HUES48 (cell line): ENCODE measurements around the gene ATP2A3.

Experiments used
- H3K27ac ChIP-seq: one replicate; pipeline ENCODE4 v1.7.0; 2013; ENCODE audit warnings: low read depth, low read length, inconsistent platforms
- H3K27me3 ChIP-seq: 2 replicates; pipeline ENCODE4 v1.6.1; 2013; ENCODE audit warnings: mild to moderate bottlenecking, low read length; ENCODE audit not compliant: control insufficient read depth, insufficient read depth
- H3K36me3 ChIP-seq: 2 replicates; pipeline ENCODE4 v1.6.1; 2013; ENCODE audit warnings: low read length; ENCODE audit not compliant: control insufficient read depth, insufficient read depth
- H3K4me1 ChIP-seq: 2 replicates; pipeline ENCODE4 v1.6.1; 2013; ENCODE audit warnings: mild to moderate bottlenecking, low read length; ENCODE audit not compliant: control insufficient read depth, insufficient read depth
- H3K4me3 ChIP-seq: 2 replicates; pipeline ENCODE4 v1.5.1; 2013; ENCODE audit warnings: mild to moderate bottlenecking, low read depth, low read length
- H3K9ac ChIP-seq: 2 replicates; pipeline ENCODE4 v1.6.1; 2013; ENCODE audit warnings: mild to moderate bottlenecking, low read depth, low read length, moderate library complexity
- H3K9me3 ChIP-seq: 2 replicates; pipeline ENCODE4 v1.6.1; 2013; ENCODE audit warnings: low read length; ENCODE audit not compliant: control insufficient read depth, insufficient read depth

The ATP2A3 gene

GRCh38 chr17:3964203-3965117 lies at the start of gene ATP2A3:
ATP2A3 (minus strand) TSS chr17:3964437; CDS start chr17:3964291, 146 bp downstream.
- Histone ChIP-seq H3K9me3 (no peaks in the 10 kb centered on the region), H3K4me3 (peak within 1 kb of the TSS; percentile 65), H3K9ac (0 out of 2 replicates have a peak within 1 kb of the TSS, but pooled peaks have one; percentile 10), H3K27ac (no peak within 1 kb of the TSS), H3K27me3 (peaks cover 19% of the 10 kb centered on the region), H3K4me1 (peaks cover 24% of the 10 kb centered on the region; the same call in 1 of the 2 replicates), H3K36me3 (no peaks in the 10 kb centered on the region)

DNA sequence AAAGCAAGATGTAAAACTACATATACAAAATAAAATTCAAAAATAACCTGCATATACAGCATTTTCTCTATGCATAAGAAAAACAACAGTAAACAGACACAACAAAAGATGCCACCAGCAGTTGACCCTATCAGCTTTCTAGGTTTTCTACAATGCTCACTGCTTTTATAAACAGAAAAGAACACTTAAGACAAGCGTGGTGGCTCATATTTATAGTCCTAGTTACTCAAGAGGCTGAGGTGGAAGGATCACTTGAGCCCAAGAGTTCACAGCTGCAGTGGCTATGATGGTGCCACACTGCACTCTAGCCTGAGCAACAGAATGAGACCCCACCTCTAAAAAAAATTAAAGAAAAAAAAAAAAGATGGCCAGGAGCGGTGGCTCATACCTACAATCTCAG lies 46.5 kb upstream of the ATP2A3 start:
- no peaks in the 10 kb centered on the region for H3K9me3 ChIP-seq
- no peaks in the 10 kb centered on the region for H3K27me3 ChIP-seq
- H3K36me3 ChIP-seq, result peaks cover 73% of the 10 kb centered on the region
- no peak overlapping the region for H3K4me3 ChIP-seq
- no peak overlapping the region for H3K9ac ChIP-seq
- no peak overlapping the region for H3K27ac ChIP-seq
- H3K4me1 ChIP-seq, result no peaks in the 10 kb centered on the region

DNA sequence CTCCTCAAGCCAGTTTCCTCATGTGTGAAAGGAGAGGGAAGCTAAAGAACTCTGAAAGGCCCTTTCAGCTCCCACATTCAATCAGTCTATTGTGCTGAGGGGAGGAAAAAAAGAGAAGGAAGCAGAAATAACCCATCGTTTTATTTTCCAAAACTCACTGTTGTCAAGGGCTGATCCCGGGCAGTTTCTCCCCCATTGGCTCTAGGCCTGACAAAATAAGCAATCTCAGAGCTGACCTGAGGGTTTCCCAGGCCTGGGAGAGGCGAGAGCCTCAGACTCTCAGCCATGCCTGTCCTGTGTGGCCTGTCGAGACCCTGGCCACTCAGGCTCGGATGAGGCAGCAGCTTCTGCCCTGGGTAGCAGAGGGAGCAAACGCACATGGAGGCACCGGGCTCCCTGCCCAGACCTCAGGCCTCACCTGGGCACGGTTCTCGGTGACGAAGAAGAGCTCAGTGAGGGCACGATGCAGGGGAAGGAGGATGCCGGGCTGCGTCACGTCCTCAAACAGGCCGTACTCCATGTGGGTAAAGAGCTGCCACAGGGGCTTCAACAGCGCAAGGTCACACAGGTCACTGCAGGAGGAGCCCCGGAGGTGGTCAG lies 45.0 kb upstream of the ATP2A3 start:
- Histone ChIP-seq H3K36me3 (peaks cover 66% of the 10 kb centered on the region), H3K27ac (no peak overlapping the region), H3K4me3 (no peak overlapping the region), H3K9ac (no peak overlapping the region), H3K27me3 (no peaks in the 10 kb centered on the region), H3K9me3 (no peaks in the 10 kb centered on the region), H3K4me1 (0 out of 2 replicates have a peak, but pooled peaks cover 2% of the 10 kb centered on the region)

DNA sequence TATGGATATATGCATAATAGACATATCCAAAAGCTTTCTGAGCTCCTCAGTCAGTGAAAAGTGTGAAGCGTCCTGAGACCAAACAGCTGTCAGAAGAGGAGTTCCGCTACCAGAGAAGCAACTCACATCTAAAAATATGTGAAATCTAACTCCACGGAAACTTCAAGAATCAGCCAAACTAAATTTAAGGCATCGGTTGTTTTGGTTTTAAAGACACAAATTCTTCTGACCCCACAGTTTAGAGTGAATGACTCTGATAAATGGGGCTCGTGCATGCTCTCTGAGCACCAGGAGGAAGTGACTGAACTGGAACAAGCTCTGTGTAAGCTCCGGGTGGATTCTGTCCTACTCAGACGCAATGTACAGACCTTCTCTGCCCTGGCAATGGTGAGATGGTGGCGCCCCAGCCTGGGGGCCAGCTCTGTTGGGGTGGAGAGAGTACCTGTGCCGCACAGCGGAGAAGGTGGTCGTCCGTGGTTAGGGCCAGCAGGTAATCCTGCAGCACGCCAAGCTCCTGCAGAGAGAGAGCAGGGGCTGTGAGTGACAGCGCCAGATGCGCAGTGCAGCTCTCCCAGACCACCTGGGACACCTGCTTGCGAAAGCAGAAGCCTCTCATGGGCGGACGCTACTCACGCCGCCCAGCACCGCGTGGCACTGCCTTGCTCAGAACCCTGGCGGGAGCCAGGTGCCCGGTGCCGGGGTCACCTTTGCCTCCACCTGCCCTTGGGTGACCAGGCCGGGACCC lies 44.4 kb upstream of the ATP2A3 start:
- Histone ChIP-seq H3K4me1 (0 out of 2 replicates have a peak, but pooled peaks cover 3% of the 10 kb centered on the region), H3K9me3 (no peaks in the 10 kb centered on the region), H3K9ac (no peak overlapping the region), H3K4me3 (no peak overlapping the region), H3K27me3 (no peaks in the 10 kb centered on the region), H3K36me3 (peaks cover 59% of the 10 kb centered on the region), H3K27ac (no peak overlapping the region)

- Histone ChIP-seq H3K9ac (no peak overlapping the region), H3K4me1 (0 out of 2 replicates have a peak, but pooled peaks cover 3% of the 10 kb centered on the region), H3K27ac (no peak overlapping the region), H3K36me3 (peaks cover 54% of the 10 kb centered on the region), H3K9me3 (no peaks in the 10 kb centered on the region), H3K27me3 (no peaks in the 10 kb centered on the region), H3K4me3 (no peak overlapping the region)
Observed at GRCh38 chr17:4008082-4008435, 43.8 kb upstream of the ATP2A3 start.

DNA sequence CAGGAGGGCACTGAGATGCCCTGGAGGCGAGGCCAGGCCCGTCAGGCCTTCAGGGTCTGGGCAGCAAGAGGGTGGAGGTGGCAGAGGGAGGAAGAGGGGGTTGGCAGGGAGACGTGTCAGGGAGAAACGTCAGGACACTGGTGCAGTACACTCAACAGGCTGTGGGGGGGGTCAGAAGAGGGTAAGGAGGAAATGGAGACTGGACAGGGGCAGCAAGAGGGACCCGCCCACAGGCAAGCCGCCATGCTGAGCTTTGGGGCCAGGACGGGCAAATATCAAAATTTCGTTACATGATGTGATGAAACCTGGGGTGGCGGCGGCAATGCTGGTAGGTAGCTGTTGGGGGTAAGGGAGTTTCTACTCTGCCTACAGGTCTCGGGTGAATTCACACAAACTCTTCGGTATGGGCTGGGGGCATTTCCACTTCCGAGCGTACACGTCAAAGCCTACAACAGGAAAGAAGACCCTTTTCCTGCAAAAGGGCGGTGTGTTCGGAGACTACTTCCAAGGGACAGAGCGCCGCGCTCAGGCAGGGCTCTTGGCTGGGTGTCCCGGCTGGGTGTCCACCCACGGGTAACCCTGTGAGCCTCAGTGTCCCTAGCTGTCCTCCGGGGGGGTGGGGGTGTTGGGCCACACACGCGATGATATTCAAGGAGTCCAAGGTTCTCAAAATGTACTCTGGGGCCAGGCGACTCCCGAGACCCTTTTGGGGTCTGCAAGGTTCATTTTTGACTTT lies 43.3 kb upstream of the ATP2A3 start:
- peak overlapping the region; percentile 25 for H3K27ac ChIP-seq
- H3K36me3 ChIP-seq, result peaks cover 52% of the 10 kb centered on the region
- H3K9ac ChIP-seq, result no peak overlapping the region
- H3K4me1 ChIP-seq, result 0 out of 2 replicates have a peak, but pooled peaks cover 3% of the 10 kb centered on the region
- H3K27me3 ChIP-seq, result no peaks in the 10 kb centered on the region
- H3K4me3 ChIP-seq, result no peak overlapping the region
- H3K9me3 ChIP-seq, result no peaks in the 10 kb centered on the region

- Histone ChIP-seq H3K9ac (no peak overlapping the region), H3K4me1 (0 out of 2 replicates have a peak, but pooled peaks cover 3% of the 10 kb centered on the region), H3K36me3 (peaks cover 44% of the 10 kb centered on the region), H3K9me3 (no peaks in the 10 kb centered on the region), H3K27ac (peak overlapping the region; percentile 25), H3K27me3 (no peaks in the 10 kb centered on the region), H3K4me3 (no peak overlapping the region)
Observed at GRCh38 chr17:4006745-4007211, 42.5 kb upstream of the ATP2A3 start.

- H3K27me3 ChIP-seq, result no peaks in the 10 kb centered on the region
- H3K9me3 ChIP-seq, result no peaks in the 10 kb centered on the region
- H3K4me1 ChIP-seq, result 0 out of 2 replicates have a peak, but pooled peaks cover 3% of the 10 kb centered on the region
- peaks cover 42% of the 10 kb centered on the region for H3K36me3 ChIP-seq
- H3K4me3 ChIP-seq, result no peak overlapping the region
- H3K9ac ChIP-seq, result no peak overlapping the region
- H3K27ac ChIP-seq, result no peak overlapping the region
Observed at GRCh38 chr17:4006165-4006589, 41.9 kb upstream of the ATP2A3 start.

- Histone ChIP-seq H3K9me3 (no peaks in the 10 kb centered on the region), H3K4me3 (no peak overlapping the region), H3K27me3 (no peaks in the 10 kb centered on the region), H3K9ac (no peak overlapping the region), H3K27ac (no peak overlapping the region), H3K36me3 (peaks cover 42% of the 10 kb centered on the region), H3K4me1 (0 out of 2 replicates have a peak, but pooled peaks cover 3% of the 10 kb centered on the region)
Observed at GRCh38 chr17:4005296-4006164, 41.3 kb upstream of the ATP2A3 start.
